NCI-H774 (cell line): ENCODE data around the gene PARP8.
"Not testable (repeated sequence)": the region's sequence is repeated elsewhere in the genome, so short reads cannot be mapped to it uniquely, and the experiment has no call there.

Experiments used
- DNase-seq: peaks from one replicate; lab custom pipeline; 2025; lab: John Stamatoyannopoulos, UW

Gene PARP8

GRCh38 chr5:50774446-50775175, 108.2 kb downstream of the PARP8 start:
- not testable (repeated sequence) for DNase-seq

- DNase-seq: no peak
Observed at GRCh38 chr5:50786073-50786472, 119.6 kb downstream of the PARP8 start.

- no peak for DNase-seq
Observed at GRCh38 chr5:50791813-50792212, 125.4 kb downstream of the PARP8 start.

GRCh38 chr5:50792843-50793242, 126.4 kb downstream of the PARP8 start:
- DNase-seq: no peak

GRCh38 chr5:50794812-50795211, 128.4 kb downstream of the PARP8 start:
- no peak for DNase-seq

- no peak for DNase-seq
Observed at GRCh38 chr5:50798002-50798401, 131.6 kb downstream of the PARP8 start.

- DNase-seq: no peak
Observed at GRCh38 chr5:50799596-50799995, 133.2 kb downstream of the PARP8 start.

- DNase-seq: no peak
Observed at GRCh38 chr5:50800410-50800809, 134.0 kb downstream of the PARP8 start.

GRCh38 chr5:50807661-50808060, 141.2 kb downstream of the PARP8 start:
- DNase-seq: no peak

GRCh38 chr5:50808406-50808805, 142.0 kb downstream of the PARP8 start:
- DNase-seq: no peak

GRCh38 chr5:50811746-50812145, 145.3 kb downstream of the PARP8 start:
- not testable (repeated sequence) for DNase-seq

GRCh38 chr5:50813691-50814090, 147.3 kb downstream of the PARP8 start:
- no peak for DNase-seq

GRCh38 chr5:50814556-50814955, 148.1 kb downstream of the PARP8 start:
- no peak for DNase-seq

- no peak for DNase-seq
Observed at GRCh38 chr5:50822046-50822445, 155.6 kb downstream of the PARP8 start.

- DNase-seq: no peak
Observed at GRCh38 chr5:50822761-50823160, 156.3 kb downstream of the PARP8 start.

- DNase-seq: no peak
Observed at GRCh38 chr5:50823568-50823967, 157.1 kb downstream of the PARP8 start.

GRCh38 chr5:50824109-50824508, 157.7 kb downstream of the PARP8 start:
- DNase-seq: no peak

GRCh38 chr5:50827516-50828247, 161.2 kb downstream of the PARP8 start:
- no peak for DNase-seq

GRCh38 chr5:50829023-50829422, 162.6 kb downstream of the PARP8 start:
- no peak for DNase-seq

- DNase-seq: no peak
Observed at GRCh38 chr5:50832657-50833284, 166.3 kb downstream of the PARP8 start.

GRCh38 chr5:50836356-50836755, 169.9 kb downstream of the PARP8 start:
- DNase-seq: no peak

GRCh38 chr5:50839472-50839871, 173.0 kb downstream of the PARP8 start:
- no peak for DNase-seq

- DNase-seq: no peak
Observed at GRCh38 chr5:50843091-50843490, 176.7 kb downstream of the PARP8 start.
